Body of pancreas (tissue), 4 donors: Measurements from ENCODE around the gene TMPRSS11E. TPM values are rescaled to one million over a fixed set of nuclear protein-coding genes. Genes with fewer than 3 reads are reported as not detected.

Source experiments
- ATAC-seq: fragments of 150-250 bp; one replicate; pipeline ENCODE4 v1.9.1; 2016
- DNase-seq, 4 donors: peaks; one replicate each; pipeline ENCODE4 v3.0.0-alpha.2; 2019
- H3K27ac ChIP-seq, 4 donors: fragments of 200-600 bp; sonication (generic); 1 replicate in 3 of 4; 2 replicates in 1 of 4; pipeline versions ENCODE4 v1.5.1 to v1.6.1; 2016 to 2019; ENCODE audit warnings: mild to moderate bottlenecking in 1 of 4, mixed read lengths in 1 of 4, moderate library complexity in 1 of 4
- H3K27me3 ChIP-seq, 2 donors: fragments of 200-600 bp; sonication (generic); one replicate each; pipeline ENCODE4 v1.6.0; 2016; ENCODE audit warnings: mild to moderate bottlenecking in 1 of 2
- H3K36me3 ChIP-seq, 2 donors: fragments of 200-600 bp; sonication (generic); replicated peaks in 1 of 2; 2 replicates each; pipeline ENCODE4 v1.5.1; 2016; ENCODE audit warnings: low read depth in 2 of 2; ENCODE audit not compliant: insufficient read depth in 1 of 2
- H3K4me1 ChIP-seq: fragments of 200-600 bp; sonication (generic); one replicate; pipeline ENCODE4 v1.6.0; 2016
- H3K4me3 ChIP-seq, 2 donors: fragments of 200-600 bp; sonication (generic); 1 replicate in 1 of 2; 2 replicates in 1 of 2; pipeline ENCODE4 v1.5.1; 2016 to 2019
- H3K9me3 ChIP-seq, 3 donors: fragments of 200-600 bp; sonication (generic); 1 replicate in 2 of 3; 2 replicates in 1 of 3; pipeline ENCODE4 v1.5.1; 2016
- POLR2A ChIP-seq, 3 donors: fragments of 450-650 bp; IDR thresholded peaks; one replicate each; pipeline ENCODE4 v1.6.1; 2016; ENCODE audit warnings: antibody characterized with exemption in 3 of 3, mild to moderate bottlenecking in 2 of 3
- WGBS, 2 donors: methylation state at CpG; one replicate each; pipeline ENCODE4 v1.1.5; 2017; 5-methylcytosine and 5-hydroxymethylcytosine counted together
- intact Hi-C: fragments of 100-400 bp; cut with DNase I; formaldehyde crosslinking; loops from one replicate; pipeline ENCODE4 v1.15.1; 2023
- total RNA-seq, 2 donors: library from RNA; depleted of rRNA; stranded (reverse); fragments of >200 nt; gene quantifications; one replicate each; pipeline ENCODE4 v1.1.0, GENCODE V29; 2016
- TF ChIP-seq, protein P1 (sequence below), 7 experiments: fragments of 450-650 bp in 4 of 7; fragments of 200-600 bp in 3 of 7; sonication (generic) in 3 of 7; IDR thresholded peaks; one replicate each; pipeline ENCODE4 v1.5.1; 2016 to 2019; ENCODE audit warnings: antibody characterized with exemption in 7 of 7

The TMPRSS11E gene
- total RNA-seq, 2 donors from 2014 or later, result 0.78 to 0.99 TPM

- Histone ChIP-seq H3K4me1 (no peaks in the 10 kb centered on the region), H3K27me3 (no peaks in the 10 kb centered on the region), H3K9me3 (no peaks in the 10 kb centered on the region), H3K36me3 (no peaks in the 10 kb centered on the region), H3K27ac (no peak overlapping the region), H3K4me3 (no peak overlapping the region)
- ATAC-seq (no peak), DNase-seq (no peak)
- intact Hi-C loops, result no loop called here
- WGBS, 2 donors, result 67 to 70% methylated on average over 1 of the region's 1 CpG
- no peak for TF ChIP-seq POLR2A (IDR thresholded peaks at IDR 0.05)
- TF ChIP-seq, protein P1, sequence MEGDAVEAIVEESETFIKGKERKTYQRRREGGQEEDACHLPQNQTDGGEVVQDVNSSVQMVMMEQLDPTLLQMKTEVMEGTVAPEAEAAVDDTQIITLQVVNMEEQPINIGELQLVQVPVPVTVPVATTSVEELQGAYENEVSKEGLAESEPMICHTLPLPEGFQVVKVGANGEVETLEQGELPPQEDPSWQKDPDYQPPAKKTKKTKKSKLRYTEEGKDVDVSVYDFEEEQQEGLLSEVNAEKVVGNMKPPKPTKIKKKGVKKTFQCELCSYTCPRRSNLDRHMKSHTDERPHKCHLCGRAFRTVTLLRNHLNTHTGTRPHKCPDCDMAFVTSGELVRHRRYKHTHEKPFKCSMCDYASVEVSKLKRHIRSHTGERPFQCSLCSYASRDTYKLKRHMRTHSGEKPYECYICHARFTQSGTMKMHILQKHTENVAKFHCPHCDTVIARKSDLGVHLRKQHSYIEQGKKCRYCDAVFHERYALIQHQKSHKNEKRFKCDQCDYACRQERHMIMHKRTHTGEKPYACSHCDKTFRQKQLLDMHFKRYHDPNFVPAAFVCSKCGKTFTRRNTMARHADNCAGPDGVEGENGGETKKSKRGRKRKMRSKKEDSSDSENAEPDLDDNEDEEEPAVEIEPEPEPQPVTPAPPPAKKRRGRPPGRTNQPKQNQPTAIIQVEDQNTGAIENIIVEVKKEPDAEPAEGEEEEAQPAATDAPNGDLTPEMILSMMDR (IDR thresholded peaks at IDR 0.05), result no peak
Measured at GRCh38 chr4:68434277-68434676, 13.0 kb upstream of the TMPRSS11E start.

- no peak for TF ChIP-seq POLR2A (IDR thresholded peaks at IDR 0.05)
- TF ChIP-seq, protein P1 (IDR thresholded peaks at IDR 0.05), result no peak
- Histone ChIP-seq H3K9me3 (no peaks in the 10 kb centered on the region), H3K36me3 (no peaks in the 10 kb centered on the region), H3K27me3 (no peaks in the 10 kb centered on the region), H3K4me1 (no peaks in the 10 kb centered on the region), H3K4me3 (no peak overlapping the region), H3K27ac (no peak overlapping the region)
- WGBS, 2 donors, result 44 to 63% methylated on average over 1 of the region's 1 CpG
- DNase-seq (no peak), ATAC-seq (no peak)
- intact Hi-C loops, result no loop called here
Measured at GRCh38 chr4:68434836-68435235, 12.4 kb upstream of the TMPRSS11E start.

GRCh38 chr4:68445111-68445510 lies 2.2 kb upstream of the TMPRSS11E start:
- H3K9me3 ChIP-seq, result no peaks in the 10 kb centered on the region
- TF ChIP-seq POLR2A (IDR thresholded peaks at IDR 0.05), result no peak
- TF ChIP-seq, protein P1 (IDR thresholded peaks at IDR 0.05), result no peak
- intact Hi-C loops, result no loop called here
- H3K4me1 ChIP-seq, result no peaks in the 10 kb centered on the region
- H3K4me3 ChIP-seq, result no peak overlapping the region
- no peaks in the 10 kb centered on the region for H3K36me3 ChIP-seq
- ATAC-seq (no peak), DNase-seq (no peak)
- no peak overlapping the region for H3K27ac ChIP-seq
- H3K27me3 ChIP-seq, result no peaks in the 10 kb centered on the region

DNA sequence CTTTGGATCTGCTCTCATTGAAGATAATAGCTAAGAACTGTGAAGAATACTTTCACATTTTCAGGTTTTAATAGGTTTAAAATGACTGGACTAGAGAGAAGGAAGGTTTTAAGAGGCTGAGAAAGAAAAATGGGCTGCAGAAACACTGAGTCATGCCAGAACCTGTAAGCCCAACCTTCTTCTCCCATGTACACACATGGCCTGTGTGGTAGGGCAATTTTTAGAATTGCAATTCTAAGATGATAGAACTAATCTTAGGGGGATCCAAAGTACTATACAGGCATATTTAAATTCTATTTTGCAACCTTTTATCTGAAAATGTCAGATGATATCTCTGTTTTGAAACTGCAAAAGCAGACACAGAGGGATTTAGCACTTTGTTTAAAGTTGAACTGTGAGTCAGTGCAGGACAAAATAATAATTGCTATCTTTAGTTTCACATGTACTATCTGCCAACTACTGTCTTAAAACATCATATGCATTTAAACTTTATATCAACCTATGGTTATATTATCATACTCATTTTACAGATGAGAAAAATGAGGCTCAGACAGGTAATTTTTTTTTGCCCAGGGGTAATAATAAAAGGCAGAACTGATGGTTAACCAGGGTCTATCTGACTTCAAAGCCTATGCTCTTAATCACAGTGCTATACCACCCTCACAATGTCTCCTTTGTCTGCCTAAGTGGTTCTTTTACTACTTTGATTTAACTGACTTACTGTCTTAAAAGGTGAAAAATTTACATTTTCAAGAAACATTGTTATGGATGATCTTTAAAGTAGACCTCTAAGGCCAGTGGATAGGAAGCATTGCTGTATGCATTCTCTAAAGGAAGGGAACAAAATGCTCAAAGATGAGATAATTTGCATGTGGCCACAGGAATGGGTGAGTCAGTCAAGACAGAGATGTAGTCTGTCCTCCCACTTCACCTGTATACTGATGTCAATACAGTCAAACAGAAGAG lies 4.3 kb downstream of the TMPRSS11E start:
- Histone ChIP-seq H3K9me3 (no peaks in the 10 kb centered on the region), H3K36me3 (no peaks in the 10 kb centered on the region), H3K27me3 (no peaks in the 10 kb centered on the region), H3K27ac (no peak overlapping the region), H3K4me1 (no peaks in the 10 kb centered on the region), H3K4me3 (no peak overlapping the region)
- DNase-seq, result no peak
- ATAC-seq, result no peak
- TF ChIP-seq POLR2A (IDR thresholded peaks at IDR 0.05), result no peak
- TF ChIP-seq, protein P1 (IDR thresholded peaks at IDR 0.05), result no peak
- intact Hi-C loops, result no loop called here

- H3K36me3 ChIP-seq, result no peaks in the 10 kb centered on the region
- no peak overlapping the region for H3K4me3 ChIP-seq
- H3K27ac ChIP-seq, result no peak overlapping the region
- 58 to 62% methylated on average over 7 of the region's 7 CpGs for WGBS, 2 donors
- TF ChIP-seq, protein P1 (IDR thresholded peaks at IDR 0.05), result no peak
- TF ChIP-seq POLR2A (IDR thresholded peaks at IDR 0.05), result no peak
- H3K4me1 ChIP-seq, result no peaks in the 10 kb centered on the region
- intact Hi-C loops, result no loop called here
- H3K27me3 ChIP-seq, result no peaks in the 10 kb centered on the region
- ATAC-seq (no peak), DNase-seq (no peak)
- H3K9me3 ChIP-seq, result no peaks in the 10 kb centered on the region
Measured at GRCh38 chr4:68460085-68460484, 12.8 kb downstream of the TMPRSS11E start.
